ENCODE results near the gene TMEM134.

GRCh38 chr11:67493548-67494370 is 24.7 kb upstream of the TMEM134 start:
- TF ChIP-seq ZBTB26 (CRISPR knock-in tag; IDR thresholded peaks at IDR 0.05) (no peak), RAD21 (CRISPR knock-in tag; conservative IDR thresholded peaks at IDR 0.05 in 1 of 2, IDR thresholded peaks at IDR 0.05 in 1 of 2) (no peak), KAT7 (CRISPR knock-in tag; IDR thresholded peaks at IDR 0.05; ENCODE audit: borderline replicate concordance) (no peak), ZNF143 (CRISPR knock-in tag; IDR thresholded peaks at IDR 0.05) (no peak), EHMT2 (IDR thresholded peaks at IDR 0.05) (no peak), POLR2A (conservative IDR thresholded peaks at IDR 0.05) (no peak), E2F3 (CRISPR knock-in tag; IDR thresholded peaks at IDR 0.05) (no peak), YY1 (IDR thresholded peaks at IDR 0.05; ENCODE audit: borderline replicate concordance in 1 of 3, control insufficient read depth in 1 of 3, extremely low read depth in 1 of 3, insufficient read depth in 3 of 3, insufficient read length in 1 of 3, insufficient replicate concordance in 2 of 3, low read depth in 1 of 3, low read length in 2 of 3) (no peak)
- TF ChIP-seq, protein P1, sequence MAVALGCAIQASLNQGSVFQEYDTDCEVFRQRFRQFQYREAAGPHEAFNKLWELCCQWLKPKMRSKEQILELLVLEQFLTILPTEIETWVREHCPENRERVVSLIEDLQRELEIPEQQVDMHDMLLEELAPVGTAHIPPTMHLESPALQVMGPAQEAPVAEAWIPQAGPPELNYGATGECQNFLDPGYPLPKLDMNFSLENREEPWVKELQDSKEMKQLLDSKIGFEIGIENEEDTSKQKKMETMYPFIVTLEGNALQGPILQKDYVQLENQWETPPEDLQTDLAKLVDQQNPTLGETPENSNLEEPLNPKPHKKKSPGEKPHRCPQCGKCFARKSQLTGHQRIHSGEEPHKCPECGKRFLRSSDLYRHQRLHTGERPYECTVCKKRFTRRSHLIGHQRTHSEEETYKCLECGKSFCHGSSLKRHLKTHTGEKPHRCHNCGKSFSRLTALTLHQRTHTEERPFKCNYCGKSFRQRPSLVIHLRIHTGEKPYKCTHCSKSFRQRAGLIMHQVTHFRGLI (CRISPR knock-in tag; IDR thresholded peaks at IDR 0.05) = no peak
- TF ChIP-seq, protein P2, sequence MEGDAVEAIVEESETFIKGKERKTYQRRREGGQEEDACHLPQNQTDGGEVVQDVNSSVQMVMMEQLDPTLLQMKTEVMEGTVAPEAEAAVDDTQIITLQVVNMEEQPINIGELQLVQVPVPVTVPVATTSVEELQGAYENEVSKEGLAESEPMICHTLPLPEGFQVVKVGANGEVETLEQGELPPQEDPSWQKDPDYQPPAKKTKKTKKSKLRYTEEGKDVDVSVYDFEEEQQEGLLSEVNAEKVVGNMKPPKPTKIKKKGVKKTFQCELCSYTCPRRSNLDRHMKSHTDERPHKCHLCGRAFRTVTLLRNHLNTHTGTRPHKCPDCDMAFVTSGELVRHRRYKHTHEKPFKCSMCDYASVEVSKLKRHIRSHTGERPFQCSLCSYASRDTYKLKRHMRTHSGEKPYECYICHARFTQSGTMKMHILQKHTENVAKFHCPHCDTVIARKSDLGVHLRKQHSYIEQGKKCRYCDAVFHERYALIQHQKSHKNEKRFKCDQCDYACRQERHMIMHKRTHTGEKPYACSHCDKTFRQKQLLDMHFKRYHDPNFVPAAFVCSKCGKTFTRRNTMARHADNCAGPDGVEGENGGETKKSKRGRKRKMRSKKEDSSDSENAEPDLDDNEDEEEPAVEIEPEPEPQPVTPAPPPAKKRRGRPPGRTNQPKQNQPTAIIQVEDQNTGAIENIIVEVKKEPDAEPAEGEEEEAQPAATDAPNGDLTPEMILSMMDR (IDR thresholded peaks at IDR 0.05 in 2 of 3, conservative IDR thresholded peaks at IDR 0.05 in 1 of 3; ENCODE audit: insufficient read depth in 2 of 3, low read depth in 1 of 3, low read length in 3 of 3) = no peak

Measured in K562 (cell line).